GM19452 (cell line): ENCODE measurements around the gene SART1.

ENCODE experiments used
- ATAC-seq: cut with Tn5 transposase; IDR thresholded peaks from one replicate; pipeline ENCODE4 v1.9.1; 2021; ENCODE audit not compliant: unreplicated experiment

Gene SART1

GRCh38 chr11:65965986-65966762 lies 4.6 kb downstream of the SART1 start:
- no peak for ATAC-seq

- ATAC-seq: no peak
Measured at GRCh38 chr11:65967329-65967934, 5.9 kb downstream of the SART1 start.

- no peak for ATAC-seq
Measured at GRCh38 chr11:65968600-65969482, 7.3 kb downstream of the SART1 start.

- ATAC-seq: no peak
Measured at GRCh38 chr11:65972116-65972515, 10.6 kb downstream of the SART1 start.

GRCh38 chr11:65973439-65974110 lies 12.0 kb downstream of the SART1 start:
- ATAC-seq: no peak

- no peak for ATAC-seq
Measured at GRCh38 chr11:65975771-65976170, 14.2 kb downstream of the SART1 start.

- no peak for ATAC-seq
Measured at GRCh38 chr11:65976216-65977176, 15.0 kb downstream of the SART1 start.

GRCh38 chr11:65977621-65978390 lies 16.3 kb downstream of the SART1 start:
- ATAC-seq: no peak

GRCh38 chr11:65978391-65979238 lies 17.1 kb downstream of the SART1 start:
- ATAC-seq: no peak

- no peak for ATAC-seq
Measured at GRCh38 chr11:65979261-65979759, 17.8 kb downstream of the SART1 start.

GRCh38 chr11:65981101-65981740 lies 19.7 kb downstream of the SART1 start:
- no peak for ATAC-seq

- ATAC-seq: no peak
Measured at GRCh38 chr11:65981972-65982823, 20.7 kb downstream of the SART1 start.

GRCh38 chr11:65982824-65983588 lies 21.5 kb downstream of the SART1 start:
- no peak for ATAC-seq

- ATAC-seq: no peak
Measured at GRCh38 chr11:65983589-65983987, 22.1 kb downstream of the SART1 start.

- ATAC-seq: no peak
Measured at GRCh38 chr11:65987336-65987735, 25.8 kb downstream of the SART1 start.
